OCI-LY7 (cell line): ENCODE results near the gene HRH3.

Experiments
- EZH2phosphoT487 ChIP-seq: fragments of 200-600 bp; sonication (generic); IDR thresholded peaks from 2 replicates; pipeline ENCODE4 v1.6.1; 2018; ENCODE audit warnings: low read depth, borderline replicate concordance, mild to moderate bottlenecking, mixed run types, antibody characterized with exemption, low read length, moderate library complexity, mixed read lengths
- TF ChIP-seq, protein P1 (sequence below): fragments of 200-600 bp; sonication (generic); conservative IDR thresholded peaks from 2 replicates; pipeline ENCODE4 v1.5.1; 2014; ENCODE audit warnings: mild to moderate bottlenecking, antibody characterized with exemption, low read length, moderate library complexity, mixed read lengths

DNA sequence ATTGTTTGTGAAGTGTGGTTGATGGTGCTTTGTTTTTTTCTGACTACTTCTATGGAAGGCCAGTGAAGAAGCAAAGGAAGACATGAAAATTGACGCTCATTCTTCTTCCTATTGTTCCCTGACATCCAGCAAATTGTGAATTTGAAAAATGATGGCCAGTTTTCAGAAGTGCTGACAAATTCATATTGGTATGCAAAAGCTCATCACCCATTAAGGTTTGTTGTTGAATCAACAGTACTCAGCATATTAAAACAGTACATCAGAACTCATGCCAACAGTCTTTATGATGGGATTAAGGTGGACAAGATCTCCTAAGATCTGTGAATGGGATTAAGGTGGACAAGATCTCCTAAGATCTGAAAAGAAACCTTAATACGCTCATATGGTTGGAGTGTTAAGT, 38.3 kb downstream of the HRH3 start:
- TF ChIP-seq, protein P1, sequence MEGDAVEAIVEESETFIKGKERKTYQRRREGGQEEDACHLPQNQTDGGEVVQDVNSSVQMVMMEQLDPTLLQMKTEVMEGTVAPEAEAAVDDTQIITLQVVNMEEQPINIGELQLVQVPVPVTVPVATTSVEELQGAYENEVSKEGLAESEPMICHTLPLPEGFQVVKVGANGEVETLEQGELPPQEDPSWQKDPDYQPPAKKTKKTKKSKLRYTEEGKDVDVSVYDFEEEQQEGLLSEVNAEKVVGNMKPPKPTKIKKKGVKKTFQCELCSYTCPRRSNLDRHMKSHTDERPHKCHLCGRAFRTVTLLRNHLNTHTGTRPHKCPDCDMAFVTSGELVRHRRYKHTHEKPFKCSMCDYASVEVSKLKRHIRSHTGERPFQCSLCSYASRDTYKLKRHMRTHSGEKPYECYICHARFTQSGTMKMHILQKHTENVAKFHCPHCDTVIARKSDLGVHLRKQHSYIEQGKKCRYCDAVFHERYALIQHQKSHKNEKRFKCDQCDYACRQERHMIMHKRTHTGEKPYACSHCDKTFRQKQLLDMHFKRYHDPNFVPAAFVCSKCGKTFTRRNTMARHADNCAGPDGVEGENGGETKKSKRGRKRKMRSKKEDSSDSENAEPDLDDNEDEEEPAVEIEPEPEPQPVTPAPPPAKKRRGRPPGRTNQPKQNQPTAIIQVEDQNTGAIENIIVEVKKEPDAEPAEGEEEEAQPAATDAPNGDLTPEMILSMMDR = no peak
- TF ChIP-seq EZH2phosphoT487 = no peak
